ENCODE results near the gene SDCCAG8.

DNA sequence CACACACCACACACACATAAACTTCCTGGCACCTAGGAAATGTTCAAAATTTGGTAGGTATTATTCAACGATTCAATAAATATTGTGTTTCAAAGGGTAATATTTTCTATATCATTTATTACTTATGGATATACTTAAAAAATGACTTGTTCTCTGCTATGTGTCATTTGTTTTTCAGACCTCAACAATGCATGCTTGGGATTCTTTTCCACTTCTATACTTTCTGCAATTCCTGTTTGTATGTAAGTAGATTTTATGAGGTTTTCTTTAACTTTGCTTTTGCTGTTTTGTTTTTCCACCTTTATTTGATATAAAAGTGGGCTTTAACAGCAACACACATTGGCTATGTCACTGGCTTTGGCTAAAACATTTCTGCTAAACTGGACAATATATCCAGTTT, 4.3 kb upstream of the SDCCAG8 start:
- TF ChIP-seq EZH2 (IDR thresholded peaks at IDR 0.05; ENCODE audit: low read depth, low read length, severe bottlenecking) (no peak), POLR2AphosphoS5 (IDR thresholded peaks at IDR 0.05; ENCODE audit: low read depth, low read length) (no peak), YY1 (IDR thresholded peaks at IDR 0.05; ENCODE audit: low read depth, low read length) (no peak), ATF2 (IDR thresholded peaks at IDR 0.05; ENCODE audit: low read length) (no peak)
- TF ChIP-seq, protein P1, sequence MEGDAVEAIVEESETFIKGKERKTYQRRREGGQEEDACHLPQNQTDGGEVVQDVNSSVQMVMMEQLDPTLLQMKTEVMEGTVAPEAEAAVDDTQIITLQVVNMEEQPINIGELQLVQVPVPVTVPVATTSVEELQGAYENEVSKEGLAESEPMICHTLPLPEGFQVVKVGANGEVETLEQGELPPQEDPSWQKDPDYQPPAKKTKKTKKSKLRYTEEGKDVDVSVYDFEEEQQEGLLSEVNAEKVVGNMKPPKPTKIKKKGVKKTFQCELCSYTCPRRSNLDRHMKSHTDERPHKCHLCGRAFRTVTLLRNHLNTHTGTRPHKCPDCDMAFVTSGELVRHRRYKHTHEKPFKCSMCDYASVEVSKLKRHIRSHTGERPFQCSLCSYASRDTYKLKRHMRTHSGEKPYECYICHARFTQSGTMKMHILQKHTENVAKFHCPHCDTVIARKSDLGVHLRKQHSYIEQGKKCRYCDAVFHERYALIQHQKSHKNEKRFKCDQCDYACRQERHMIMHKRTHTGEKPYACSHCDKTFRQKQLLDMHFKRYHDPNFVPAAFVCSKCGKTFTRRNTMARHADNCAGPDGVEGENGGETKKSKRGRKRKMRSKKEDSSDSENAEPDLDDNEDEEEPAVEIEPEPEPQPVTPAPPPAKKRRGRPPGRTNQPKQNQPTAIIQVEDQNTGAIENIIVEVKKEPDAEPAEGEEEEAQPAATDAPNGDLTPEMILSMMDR (IDR thresholded peaks at IDR 0.05; ENCODE audit: control extremely low read depth in 1 of 3, insufficient read depth in 1 of 3, low read depth in 1 of 3, low read length in 3 of 3) = no peak

Measured in H1 (cell line).